Fibroblast of skin of left biceps (primary cell): Measurements from ENCODE around the gene OSBPL1A.
A peak's percentile ranks its signal among the peaks of the same experiment; 100 is the strongest.

Source experiments
- DNase-seq, 2 experiments: peaks; one replicate each; pipeline ENCODE4 v3.0.0-alpha.2; 2013; ENCODE audit warnings: low read depth in 2 of 2

Gene OSBPL1A

DNA sequence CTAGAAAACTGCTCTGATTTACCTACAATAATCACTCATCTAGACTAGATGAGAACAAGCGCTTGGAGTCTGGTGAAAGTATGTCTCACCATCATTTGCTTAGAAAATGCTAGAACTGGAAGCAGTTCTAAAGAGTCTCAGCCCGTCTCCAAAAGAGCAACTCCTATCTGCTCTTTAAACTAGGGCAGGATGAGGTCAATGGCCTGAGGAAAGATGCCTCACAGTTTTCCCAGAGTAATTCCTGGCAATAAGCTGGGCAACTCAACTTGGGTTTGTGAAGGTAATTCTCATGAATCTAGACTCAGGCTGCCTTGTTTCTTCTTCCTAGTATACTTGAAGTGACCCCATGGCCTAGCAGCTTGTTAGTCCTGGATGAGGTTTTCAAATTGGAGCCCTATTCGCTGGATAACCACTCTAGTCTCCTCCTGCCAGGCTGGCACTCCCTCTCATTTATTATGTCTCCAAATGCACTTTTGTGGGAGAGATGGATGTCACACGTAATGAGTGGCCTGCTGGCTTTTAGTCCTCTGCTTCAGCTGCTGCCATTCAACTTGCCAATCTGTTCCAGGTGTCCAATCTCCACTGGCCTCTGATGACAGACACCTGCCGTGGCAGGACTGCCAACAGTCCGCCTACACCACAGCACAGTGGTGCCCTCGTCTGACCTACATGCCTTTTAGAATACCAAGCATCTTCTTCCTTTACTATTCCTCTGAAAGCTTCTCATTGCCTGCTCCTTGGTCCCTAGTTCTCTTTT, 177.9 kb downstream of the OSBPL1A start:
- DNase-seq = no peak

DNA sequence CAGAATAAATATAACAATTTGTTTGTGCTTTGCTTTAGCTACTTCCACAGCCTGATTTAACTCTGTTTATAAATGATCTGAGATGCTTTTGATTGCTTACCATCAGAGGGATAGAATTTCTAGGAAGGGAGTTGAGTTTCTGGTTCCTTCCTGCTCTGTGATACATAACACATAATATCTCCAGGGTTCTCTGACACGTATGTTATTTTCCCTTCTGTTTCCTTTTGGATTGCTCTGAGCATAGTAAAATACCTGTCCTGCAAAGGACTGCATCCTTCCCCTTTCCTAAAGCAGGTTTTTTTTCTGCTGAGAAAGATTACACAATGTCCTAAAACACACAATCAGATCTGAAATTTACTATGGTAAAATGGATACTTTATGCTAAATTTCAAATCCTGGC, 182.7 kb downstream of the OSBPL1A start:
- no peak for DNase-seq

DNA sequence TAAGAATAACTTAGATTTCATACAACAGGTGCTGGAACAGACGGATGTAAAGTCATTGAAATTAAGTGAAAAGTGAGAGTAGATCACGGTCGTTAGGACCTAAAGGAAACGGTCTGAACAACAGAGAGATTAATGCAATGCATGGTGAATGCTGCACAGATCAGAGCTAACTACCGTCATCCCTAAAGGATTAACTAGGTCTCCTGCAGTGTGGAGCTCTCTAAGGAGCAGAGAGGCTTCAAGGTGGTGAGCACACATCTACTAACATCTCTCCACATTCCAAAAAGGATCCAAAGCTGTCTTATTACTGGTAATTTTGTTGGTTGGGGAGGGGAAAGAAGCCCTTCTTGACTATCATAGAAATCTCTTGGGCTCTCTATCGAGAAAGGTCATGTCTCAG, 183.5 kb downstream of the OSBPL1A start:
- DNase-seq = no peak

DNA sequence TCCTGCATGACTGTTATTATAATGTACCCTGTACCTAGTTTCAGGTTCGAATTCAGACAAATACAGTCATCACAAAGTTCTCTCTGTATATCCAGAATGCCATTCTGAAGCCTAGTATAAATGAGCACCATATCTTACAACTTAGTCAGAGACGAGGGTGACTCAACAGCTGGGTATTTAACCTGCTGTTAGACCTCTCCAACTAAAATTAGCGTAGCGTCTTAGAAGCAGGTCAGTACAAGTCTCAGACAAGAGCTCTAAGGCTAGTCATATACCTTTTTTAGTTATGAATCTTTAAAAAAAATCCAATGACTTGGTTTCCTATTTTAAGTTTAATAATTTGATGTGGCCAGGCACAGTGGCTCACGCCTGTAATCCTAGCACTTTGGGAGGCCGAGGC, 184.7 kb downstream of the OSBPL1A start:
- peak; percentile 32 to 35 for DNase-seq

DNA sequence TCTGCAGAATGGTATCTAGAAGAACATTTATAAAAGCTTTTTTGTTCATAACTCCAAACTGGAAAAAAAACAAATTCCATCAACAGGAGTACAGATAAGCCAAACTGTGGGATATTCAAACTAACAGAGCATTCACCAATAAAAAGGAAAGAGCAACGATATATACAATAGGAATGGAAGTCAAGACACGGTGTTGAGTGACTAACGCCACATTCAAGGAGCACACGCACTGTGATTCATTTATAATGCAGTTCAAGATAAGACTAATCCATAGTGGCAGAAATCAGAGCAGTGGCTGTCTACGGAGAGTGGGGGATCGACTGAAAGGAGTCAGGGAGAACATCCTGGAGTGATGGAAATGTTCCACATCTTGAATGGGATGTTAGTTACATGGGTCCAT, 188.1 kb downstream of the OSBPL1A start:
- DNase-seq = no peak

DNA sequence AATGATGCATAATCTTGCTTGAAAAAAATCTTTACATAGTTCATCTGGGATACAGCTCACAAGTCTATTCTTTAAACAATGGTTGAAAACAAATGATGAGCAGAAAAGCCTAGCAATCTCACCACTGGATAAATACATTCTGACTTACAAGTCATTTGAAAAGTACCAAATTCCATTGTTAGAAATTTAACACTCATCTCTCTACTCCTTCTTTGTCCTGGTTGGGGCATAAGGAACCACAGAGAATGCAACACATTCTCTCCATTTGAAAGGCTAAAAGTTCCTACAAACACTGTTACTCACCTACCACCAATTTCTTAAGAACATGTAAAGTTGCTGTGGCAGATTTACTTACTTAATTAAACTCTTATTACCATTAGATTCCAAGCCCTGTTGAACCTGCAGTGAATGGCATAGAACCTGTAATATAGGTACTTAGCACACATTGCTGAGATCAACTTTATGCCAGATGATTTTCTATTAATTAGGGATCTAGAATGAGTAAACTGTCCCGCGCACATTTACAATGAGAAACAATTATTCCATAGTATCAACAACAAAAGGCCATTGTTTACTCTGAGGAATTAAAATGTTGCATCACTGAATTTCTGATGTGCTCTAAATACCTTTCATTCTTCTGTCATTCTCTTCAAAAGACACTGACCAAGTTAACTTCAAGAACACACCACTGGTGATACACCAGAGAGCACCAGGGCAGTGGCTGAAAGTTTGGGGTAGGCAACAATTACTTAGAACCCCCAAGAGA, 189.2 kb downstream of the OSBPL1A start:
- DNase-seq = no peak

DNA sequence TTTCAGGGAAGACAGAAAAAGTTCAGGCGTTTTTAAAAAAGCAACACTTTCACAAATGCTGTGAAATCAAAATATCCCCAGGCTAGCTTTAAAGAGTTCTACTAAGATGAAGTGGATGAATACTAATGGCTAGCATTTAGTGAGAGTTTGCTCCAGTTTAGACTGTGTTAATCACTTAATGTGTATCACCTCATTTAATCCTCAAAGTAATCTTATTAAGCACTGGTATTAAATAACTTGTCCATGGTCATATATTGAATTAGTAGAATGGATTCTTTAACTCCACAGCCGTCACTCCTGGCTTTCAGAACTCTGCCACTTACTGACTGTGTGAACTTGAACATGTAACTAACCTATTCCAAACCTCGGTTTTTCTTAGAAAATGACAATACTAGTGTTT, 192.7 kb downstream of the OSBPL1A start:
- DNase-seq = no peak

DNA sequence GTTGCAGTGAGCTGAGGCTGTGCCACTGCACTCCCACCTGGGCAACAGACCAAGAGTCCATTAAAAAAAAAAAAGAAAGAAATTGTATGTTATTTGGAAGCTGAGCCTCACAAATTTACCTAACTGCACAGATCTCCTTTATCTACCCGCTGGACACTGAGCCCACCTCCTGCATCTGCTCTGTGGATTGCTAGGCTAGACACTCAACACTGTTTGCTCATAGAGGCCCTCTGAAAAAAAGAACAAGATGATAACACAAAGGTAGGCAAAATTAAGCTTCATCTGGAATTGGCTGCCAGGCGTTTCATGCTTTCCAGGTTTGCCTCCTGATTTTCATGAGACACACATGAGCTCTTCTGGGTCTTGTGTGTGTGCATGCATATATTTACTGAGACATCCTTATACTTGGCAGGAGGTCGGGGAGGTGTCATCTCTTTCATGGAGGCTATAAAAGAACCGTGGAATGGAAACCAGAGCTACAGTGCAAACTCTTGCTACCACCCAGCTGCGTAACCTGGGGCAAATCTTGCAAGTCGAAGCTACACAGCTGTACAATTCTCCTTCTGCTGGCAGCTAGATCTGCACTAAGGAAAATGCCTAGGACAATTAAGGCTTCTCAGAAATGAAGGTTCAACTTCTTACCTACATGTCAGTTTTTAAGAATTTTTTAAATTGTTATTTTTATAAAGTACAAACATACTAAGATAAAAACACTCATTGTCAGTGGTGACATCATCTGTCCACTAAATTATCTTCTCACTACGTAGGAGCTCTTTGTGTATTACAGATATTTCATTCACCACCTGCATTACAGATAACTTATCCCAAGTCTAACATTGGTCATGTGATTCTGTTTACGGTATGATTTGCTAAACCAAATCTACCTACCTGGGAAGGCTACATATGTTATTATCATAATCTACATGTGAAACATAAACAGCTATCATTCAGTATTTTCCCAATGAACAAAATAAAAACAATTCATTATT, 195.6 kb downstream of the OSBPL1A start:
- DNase-seq = no peak

DNA sequence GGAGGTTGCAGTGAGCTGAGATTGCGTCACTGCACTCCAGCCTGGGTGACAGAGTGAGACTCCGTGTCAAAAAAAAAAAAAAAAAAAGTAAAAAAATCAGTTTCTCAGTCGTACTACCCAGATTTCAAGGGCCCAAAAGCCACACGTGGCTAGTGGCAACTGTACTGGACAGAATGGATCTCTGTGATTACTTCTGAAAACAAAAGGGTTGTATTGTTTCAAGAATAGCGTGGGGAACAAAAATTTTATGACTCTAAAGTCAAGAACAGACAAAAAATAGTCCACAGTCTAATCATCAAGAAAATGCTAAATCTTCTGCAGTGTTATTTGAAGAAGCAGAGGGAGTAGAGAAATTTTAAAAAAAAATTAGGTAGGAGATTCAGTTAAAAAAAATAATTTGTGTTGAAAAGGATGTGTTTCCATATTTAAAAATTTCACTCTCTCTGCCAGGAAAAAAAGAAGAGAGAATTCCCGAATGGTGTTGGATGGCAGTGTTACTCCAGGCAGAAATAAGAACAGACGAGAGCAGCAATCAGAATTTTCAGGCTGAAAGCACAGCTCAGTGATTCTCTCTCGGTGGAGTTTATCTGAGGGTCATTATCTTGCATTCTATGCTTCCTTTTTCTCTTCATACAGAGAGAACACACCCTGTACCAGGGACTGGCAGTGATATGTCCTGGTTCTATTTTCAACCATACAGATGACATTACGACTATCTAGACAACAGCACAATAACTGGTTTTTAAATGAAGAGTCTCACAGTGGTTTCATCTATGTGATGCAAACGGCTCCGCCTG, 196.9 kb downstream of the OSBPL1A start:
- DNase-seq = no peak

DNA sequence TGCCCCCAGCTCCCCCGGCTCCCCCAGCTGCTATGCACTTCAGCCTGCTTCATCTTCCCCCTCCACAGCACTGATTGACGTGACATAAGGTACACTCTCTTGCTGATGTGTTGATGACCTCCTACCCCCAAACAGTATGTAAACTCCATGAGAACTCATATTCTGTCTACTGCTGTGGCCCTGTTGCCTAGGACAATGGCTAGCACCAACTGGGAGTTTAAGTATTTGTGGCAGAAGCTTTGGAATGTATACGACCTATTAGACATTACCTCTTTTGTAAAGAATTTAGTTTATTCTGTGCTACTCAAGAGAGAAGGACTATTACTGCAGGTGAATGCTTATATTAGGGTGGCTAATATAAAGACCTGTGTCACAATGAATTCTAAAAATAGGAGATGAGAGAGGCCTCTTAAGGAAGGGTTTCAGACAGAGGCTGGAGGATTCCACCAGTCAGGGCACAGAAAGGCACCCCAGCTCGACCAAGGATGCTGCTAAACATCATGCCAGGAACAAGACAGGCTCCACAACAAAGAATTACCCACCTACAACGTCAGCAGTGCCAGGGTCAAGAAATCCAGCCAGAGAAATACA, 198.2 kb downstream of the OSBPL1A start:
- DNase-seq = no peak

DNA sequence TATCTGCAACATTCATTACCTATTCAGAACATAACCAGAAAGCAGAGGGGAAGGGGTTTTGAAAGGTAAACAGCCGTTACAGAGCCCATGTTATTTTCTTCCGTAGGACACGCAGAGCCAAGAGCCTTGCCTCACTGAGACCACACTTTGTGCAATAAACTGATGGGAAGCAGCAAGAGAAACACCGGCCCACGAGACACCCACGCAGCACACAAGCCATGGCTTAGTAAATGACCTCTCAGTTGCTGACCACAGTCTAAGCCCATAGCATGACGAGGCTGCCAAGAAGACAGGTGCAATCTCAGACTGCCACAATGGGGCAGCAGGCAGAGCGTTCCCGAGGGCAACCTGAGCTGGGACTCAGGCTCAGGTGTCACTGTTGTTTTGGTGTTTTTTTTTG, 199.2 kb downstream of the OSBPL1A start:
- DNase-seq = no peak

DNA sequence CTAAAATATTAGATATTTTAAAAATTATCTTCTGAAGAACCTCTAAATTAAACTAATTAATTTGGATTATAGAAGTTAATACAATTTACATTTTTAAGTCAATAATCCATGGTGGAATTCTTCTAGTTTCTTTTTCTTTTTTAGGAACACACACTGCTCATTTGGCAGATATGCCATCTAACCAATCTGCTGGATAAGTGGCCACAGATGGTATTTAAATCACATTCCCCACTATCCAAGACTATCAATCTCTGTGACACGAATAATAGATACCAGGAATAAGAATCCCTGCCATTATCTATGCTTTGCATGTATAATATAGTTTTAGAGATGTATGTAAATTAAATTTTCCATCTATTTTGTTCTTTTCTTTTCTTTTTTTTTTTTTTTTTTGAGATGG, 200.2 kb downstream of the OSBPL1A start:
- DNase-seq = no peak

DNA sequence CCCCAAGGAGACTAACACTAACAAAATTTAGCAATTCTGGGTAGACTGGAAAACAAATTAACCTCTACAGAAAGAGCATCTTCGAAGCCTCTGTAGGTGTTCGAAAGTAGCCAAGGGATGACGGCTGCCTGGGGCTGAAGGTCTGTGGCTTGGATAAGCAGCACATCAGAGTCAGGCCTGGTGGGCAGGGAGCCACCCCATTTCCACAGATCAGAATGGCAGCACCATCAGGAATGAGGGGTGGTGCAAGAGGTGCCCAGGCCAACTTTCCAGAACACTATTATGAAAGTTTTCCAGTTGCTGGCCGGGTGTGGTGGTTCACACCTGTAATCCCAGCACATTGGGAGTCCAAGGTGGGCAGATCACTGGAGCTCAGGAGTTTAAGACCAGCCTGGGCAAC, 200.9 kb downstream of the OSBPL1A start:
- DNase-seq = no peak

DNA sequence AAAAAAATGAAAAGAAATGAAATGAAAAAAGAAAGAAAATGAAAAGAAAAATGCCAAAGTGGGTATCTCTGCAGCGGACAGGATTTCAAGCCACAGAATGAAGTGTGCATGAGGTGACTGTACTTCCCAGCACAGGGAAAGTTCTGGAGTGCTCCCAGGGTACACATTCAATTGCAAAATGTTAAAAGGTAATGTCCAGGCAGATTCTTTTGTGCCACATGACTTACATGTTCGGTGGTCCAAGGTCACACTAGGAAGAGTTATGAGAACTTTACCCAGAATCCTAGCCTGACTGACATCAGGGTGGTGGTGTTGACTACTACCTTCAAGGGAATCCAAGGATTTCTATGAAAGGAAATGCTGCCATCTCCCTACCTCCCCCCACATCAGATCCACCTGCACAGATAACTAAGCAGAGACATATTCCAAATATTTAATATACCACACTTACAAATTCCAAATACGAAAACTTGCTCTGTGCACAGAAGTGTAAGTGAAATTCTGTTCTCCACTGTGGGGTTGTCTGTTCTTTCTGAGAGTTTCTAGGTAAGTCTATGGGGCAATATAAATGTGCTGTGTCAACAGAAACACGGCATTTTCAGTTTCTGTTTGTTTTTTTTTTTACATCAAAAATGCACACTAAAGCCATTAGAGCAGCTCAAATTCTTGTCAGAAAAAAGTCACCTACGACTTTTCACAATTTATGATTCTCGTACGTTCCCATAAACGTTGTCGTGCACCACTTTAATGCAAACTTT, 202.1 kb downstream of the OSBPL1A start:
- no peak for DNase-seq

DNA sequence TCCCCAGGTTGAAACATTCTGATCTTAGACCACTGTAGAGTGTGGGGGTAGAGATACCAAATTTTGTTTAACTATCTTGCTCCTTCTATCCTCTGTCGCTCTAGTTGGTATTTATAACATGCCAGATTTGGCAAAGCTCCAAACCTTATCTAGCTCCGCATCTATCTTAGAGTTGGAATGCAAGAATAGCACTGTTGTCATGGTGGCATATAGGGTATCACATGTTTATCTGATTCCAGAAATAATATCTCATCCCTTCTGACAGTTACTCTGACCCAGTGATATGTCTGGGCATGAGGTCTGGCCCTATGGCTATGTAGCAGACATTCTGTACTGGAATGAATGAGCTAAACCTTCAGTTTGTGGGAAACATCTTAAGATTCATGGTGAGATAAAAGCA, 207.0 kb downstream of the OSBPL1A start:
- no peak for DNase-seq

DNA sequence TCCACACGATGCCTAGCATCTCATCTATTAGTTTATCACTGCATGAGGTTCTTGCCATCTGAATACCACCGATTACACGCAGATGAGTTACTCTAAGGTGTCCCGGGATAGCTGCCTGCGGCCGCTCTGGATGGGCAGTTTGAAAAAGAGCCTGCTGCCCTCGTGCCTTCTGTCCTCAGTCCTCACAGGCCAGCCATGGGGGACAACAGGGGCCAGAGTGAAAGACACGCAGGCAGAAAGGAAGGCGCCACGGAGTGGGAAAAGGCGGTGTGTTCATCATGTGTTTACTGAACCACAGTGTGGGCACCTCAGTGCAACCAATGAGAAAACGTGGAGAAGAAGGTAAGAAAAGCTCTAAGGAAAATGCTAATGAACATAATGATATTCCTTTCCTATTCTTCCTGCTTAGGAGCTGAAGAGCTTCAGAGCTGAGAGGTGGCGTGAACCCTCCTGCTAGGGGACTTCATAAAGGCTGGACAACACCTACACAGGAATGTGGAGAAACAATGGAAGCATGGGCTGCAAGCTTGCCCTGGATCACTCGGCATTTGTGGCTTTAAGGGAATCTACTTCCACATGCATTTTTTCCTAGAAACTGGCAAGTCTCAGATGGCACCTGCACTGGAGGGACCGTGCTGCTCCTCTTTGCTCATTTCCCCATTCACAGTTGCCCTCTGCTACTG, 207.8 kb downstream of the OSBPL1A start:
- DNase-seq = no peak

DNA sequence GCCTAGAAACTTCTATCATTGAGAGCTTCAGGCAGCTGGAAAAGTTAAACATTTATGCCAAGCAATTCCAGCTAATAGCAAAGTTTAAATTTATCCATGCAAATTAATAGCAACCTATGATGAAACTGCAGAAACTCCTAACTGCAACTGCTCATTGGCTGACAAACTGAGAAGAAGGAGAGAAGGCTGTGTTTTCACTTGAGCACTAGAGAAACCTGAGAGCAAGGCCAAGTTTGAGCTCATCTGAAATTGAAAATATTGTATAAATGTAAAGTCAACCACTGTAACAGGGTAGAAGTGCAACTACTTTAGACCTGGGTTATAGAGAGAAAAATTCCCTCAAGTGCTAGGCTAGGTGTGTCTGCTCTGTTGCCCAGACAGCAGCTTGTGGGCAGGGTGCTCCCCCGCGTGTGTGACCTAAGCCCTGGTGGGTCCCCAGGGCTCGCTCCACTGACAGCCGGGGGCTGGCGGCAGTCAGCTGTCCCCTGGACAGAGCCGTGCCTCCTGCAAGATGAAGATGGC, 208.6 kb downstream of the OSBPL1A start:
- no peak for DNase-seq

DNA sequence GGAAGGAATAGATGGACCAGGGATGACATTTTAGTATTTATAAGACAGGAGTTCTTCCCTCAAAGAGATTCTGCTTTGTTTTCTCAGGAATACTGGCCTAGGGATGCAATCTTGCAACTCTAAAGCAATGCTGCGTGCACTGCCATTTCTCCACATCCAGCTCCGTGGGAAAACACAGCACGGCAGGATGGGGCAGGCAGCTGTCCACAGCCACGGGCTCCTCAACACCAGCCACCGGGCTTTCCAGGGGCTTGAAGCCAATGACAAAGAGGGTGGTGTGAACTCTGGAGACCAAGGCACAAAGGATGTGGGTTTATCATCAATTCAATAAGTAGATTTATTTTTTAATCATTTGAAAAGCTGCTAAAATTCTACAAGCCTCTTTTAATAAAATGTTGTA, 209.5 kb downstream of the OSBPL1A start:
- DNase-seq = no peak

DNA sequence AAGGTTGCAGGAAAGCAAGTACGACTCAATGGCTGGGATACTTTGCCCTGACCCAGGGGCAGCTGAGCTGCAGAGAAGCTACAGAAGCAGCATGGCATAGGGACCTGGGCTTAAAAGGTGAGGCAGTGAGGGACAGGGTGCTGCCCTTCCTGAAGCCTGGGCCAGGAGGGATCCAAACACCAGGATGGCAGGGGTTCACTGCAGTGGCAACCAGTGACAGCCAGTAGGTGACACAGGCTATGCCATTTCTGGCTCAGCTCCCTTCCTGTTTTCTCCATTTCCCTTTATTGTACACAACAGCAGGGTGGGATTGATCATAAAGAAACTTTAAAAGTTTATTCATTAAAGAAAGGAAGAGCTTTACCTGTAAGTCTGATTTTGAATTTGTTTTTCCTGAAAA, 209.9 kb downstream of the OSBPL1A start:
- DNase-seq = no peak
